Activated T-helper 17 cell treated with anti-CD3 and anti-CD28 coated beads, Interleukin-2, amount 50 U/mL, for 72 hours (primary cell): Measurements from ENCODE around the gene TCF15. TPM values are rescaled to one million over a fixed set of nuclear protein-coding genes. Genes with fewer than 3 reads are reported as not detected.

Experiments
- ATAC-seq: fragments of 150-1000 bp; cut with Tn5 transposase; replicated peaks from 2 replicates; pipeline ENCODE4 v1.10.0; 2021; ENCODE audit warnings: mild to moderate bottlenecking, moderate library complexity
- H3K27ac Mint-ChIP-seq: one replicate; pipeline ENCODE4 v1.8.0; 2022; ENCODE audit warnings: mixed read lengths
- H3K27me3 Mint-ChIP-seq: one replicate; pipeline ENCODE4 v1.8.0; 2022; ENCODE audit warnings: mixed read lengths
- H3K36me3 Mint-ChIP-seq: one replicate; pipeline ENCODE4 v1.8.0; 2022; ENCODE audit warnings: low read depth, mild to moderate bottlenecking, mixed read lengths
- H3K4me1 Mint-ChIP-seq: one replicate; pipeline ENCODE4 v1.8.0; 2022; ENCODE audit warnings: mixed read lengths
- H3K4me3 Mint-ChIP-seq: one replicate; pipeline ENCODE4 v1.8.0; 2022; ENCODE audit warnings: mild to moderate bottlenecking, mixed read lengths
- H3K9me3 Mint-ChIP-seq: one replicate; pipeline ENCODE4 v1.8.0; 2022; ENCODE audit warnings: mixed read lengths
- total RNA-seq, 2 donors: library from RNA; stranded (reverse); gene quantifications; one replicate each; pipeline ENCODE4 v1.2.3, GENCODE V29; 2022

TCF15 gene
- total RNA-seq, 2 donors from 2014 or later = not detected

DNA sequence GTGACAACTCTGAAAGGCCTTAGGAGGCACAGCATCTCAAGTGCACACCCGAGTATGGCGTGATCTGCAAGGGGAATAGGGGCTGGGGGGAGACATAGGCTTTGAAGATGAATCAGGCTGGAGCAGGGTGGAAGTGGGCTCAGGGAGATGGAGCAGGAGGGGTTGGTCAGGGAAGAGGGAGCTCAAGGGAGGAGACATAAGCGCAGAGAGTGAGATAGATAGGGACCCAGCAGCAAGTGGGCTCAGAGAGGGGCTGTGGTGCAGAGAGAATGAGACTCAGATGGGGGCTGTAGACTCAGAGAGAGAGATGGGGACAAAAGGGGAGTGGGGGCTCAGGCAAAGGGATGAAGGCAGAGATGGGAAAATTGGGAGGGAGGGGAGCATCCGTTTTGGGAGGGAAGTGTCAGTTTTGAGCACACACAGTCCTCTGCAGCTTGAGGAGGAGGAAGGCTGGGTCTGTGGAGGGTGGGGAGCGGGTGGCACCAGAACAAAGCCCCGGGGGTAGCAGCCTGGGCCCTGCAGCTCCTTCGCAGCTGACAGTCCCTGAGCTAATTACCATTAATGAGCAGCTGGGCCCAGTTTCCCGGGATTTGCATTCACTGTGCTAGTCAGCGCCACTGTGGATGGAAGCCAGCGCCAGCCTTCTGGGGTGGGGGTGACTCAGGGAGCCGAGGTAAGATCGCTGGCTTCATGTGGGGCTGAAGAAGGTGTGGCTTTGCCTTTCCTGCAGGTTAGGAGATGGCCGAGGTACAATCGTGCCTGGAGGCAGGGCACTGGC is 24.2 kb upstream of the TCF15 start:
- Mint-ChIP-seq H3K4me3 (no peak overlapping the region), H3K36me3 (no peaks in the 10 kb centered on the region), H3K4me1 (no peaks in the 10 kb centered on the region), H3K27me3 (peaks cover 33% of the 10 kb centered on the region), H3K9me3 (no peaks in the 10 kb centered on the region), H3K27ac (no peak overlapping the region)
- no peak for ATAC-seq

DNA sequence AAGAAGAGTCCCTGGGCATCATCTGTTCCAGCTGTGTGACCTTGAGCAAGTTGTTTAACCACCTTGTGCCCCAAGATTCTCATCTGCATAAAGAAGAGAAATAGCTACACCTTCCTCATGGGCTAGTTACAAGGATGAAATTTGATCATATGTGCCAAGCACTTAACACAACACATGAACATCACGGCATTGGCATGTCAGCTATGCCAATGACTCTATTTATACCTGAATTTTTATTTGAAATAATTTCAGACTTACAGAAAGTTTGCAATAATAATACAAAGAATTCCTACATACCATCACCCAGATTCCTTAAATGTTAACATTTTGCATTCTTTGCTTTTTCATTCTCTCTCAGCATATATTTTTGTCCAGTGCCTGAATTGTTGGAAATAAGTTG is 21.0 kb upstream of the TCF15 start:
- Mint-ChIP-seq H3K4me1 (no peaks in the 10 kb centered on the region), H3K4me3 (no peak overlapping the region), H3K9me3 (no peaks in the 10 kb centered on the region), H3K27ac (no peak overlapping the region), H3K27me3 (peaks cover 25% of the 10 kb centered on the region), H3K36me3 (no peaks in the 10 kb centered on the region)
- ATAC-seq = no peak

DNA sequence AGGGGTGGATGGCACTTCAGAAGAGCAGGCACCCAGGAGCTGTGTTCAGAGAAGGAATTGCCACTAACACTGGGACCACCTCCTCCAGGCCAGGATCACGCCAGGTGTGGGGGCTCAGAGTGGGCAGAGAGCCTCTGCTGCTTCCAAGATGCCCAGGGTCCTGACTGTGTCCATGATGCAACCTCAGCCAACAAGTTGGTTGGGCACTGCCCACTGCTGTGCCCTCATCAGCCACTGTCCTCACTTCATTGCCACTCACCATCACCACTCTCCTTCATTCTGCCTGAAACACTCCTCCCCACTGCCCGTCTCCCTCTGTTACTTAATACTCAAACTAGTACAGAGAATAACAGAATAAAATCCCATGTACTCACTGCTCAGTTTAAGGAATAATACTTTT is 16.5 kb upstream of the TCF15 start:
- Mint-ChIP-seq H3K4me1 (no peaks in the 10 kb centered on the region), H3K9me3 (no peaks in the 10 kb centered on the region), H3K27ac (no peak overlapping the region), H3K27me3 (peaks cover 26% of the 10 kb centered on the region), H3K4me3 (no peak overlapping the region), H3K36me3 (no peaks in the 10 kb centered on the region)
- no peak for ATAC-seq

DNA sequence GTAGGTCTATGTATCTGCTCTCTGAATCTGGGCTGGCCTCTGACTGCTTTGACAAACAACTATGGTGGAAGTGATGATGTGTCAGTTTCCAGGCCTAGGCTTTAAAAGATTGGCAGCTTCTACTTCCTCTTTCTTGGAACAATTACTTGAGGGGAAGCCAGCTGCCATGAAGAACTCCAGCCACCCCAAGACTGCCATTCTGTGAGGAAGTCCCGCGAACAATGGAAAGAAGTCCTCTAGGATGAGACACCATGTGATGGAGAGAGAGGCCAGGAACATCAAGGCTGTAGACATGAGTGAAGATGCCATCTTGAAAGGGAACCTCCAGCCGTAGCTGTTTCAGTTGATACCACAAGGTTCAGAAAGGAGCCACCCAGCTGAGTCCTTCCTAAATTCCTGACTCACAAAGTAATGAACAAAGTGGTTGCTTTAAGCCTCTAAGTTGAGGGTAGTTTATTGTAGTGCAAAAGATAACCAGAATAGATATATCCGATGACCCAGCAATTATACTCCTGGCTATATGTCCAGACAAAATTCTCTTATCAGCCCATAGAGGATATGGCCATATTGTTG is 15.3 kb upstream of the TCF15 start:
- no peaks in the 10 kb centered on the region for H3K4me1 Mint-ChIP-seq
- no peaks in the 10 kb centered on the region for H3K36me3 Mint-ChIP-seq
- H3K9me3 Mint-ChIP-seq = no peaks in the 10 kb centered on the region
- H3K4me3 Mint-ChIP-seq = no peak overlapping the region
- H3K27me3 Mint-ChIP-seq = peaks cover 28% of the 10 kb centered on the region
- no peak for ATAC-seq
- no peak overlapping the region for H3K27ac Mint-ChIP-seq

DNA sequence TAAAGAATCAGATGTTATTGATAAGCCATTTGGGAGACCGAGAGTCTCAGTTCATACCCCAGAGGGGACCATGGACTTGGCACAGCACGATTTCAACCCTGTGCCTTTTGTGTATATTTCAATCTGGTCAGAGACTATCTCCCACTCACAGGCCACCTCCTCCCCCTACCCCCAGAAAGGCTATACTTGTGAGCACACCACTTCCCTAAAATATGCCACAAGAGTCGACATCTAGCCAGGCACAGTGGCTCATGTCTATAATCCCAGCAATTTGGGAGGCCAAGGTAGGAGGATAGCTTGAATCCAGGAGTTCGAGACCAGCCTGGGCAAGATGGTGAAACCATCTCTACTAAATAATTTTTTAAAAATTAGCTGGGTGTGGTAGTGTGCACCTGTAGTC is 13.6 kb upstream of the TCF15 start:
- no peak for ATAC-seq
- no peaks in the 10 kb centered on the region for H3K9me3 Mint-ChIP-seq
- H3K4me3 Mint-ChIP-seq = no peak overlapping the region
- H3K36me3 Mint-ChIP-seq = no peaks in the 10 kb centered on the region
- peaks cover 28% of the 10 kb centered on the region for H3K27me3 Mint-ChIP-seq
- H3K4me1 Mint-ChIP-seq = no peaks in the 10 kb centered on the region
- no peak overlapping the region for H3K27ac Mint-ChIP-seq

DNA sequence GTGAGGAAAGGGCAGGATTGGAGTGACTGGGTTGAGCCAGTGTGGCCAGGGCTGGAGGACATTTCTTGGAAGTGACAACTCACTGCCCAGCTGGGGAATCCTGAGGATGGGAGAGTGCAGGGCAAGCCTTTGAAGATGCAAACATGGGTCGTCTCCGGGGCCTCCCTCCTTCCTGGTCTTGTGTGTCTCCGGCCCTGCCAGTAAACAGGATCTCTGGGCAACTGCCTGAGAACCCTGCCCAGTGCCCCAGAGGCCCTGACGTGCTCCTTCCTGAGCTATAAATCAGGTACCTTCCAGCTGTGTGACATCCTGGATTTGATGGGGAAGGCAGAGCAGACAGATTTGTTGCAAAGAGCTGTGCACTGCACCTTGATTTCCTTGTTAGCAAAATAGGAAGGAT is 12.9 kb upstream of the TCF15 start:
- Mint-ChIP-seq H3K27ac (no peak overlapping the region), H3K36me3 (no peaks in the 10 kb centered on the region), H3K27me3 (peaks cover 30% of the 10 kb centered on the region), H3K4me3 (no peak overlapping the region), H3K4me1 (no peaks in the 10 kb centered on the region), H3K9me3 (peaks cover 1% of the 10 kb centered on the region)
- no peak for ATAC-seq

DNA sequence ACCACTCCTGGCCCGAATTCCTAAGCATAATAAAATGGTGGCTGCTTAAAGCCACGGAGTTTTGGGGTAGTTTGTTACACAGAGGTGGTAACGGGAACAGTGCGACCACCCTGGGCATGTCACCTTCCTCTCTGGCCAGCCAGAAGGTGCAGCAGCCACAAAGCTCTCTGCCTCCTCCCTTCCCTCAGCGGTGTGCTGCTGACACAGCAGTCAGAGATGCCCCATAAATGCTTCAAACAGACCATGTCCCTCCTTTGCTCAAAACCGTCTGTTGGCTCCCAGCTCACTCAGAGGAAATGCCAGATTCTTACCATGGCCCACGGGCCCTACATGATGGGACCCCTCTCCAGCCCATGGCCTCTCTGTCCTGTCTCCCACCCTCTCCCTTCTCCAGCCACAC is 12.1 kb upstream of the TCF15 start:
- no peak overlapping the region for H3K4me3 Mint-ChIP-seq
- no peak overlapping the region for H3K27ac Mint-ChIP-seq
- no peak for ATAC-seq
- peaks cover 8% of the 10 kb centered on the region for H3K9me3 Mint-ChIP-seq
- H3K36me3 Mint-ChIP-seq = no peaks in the 10 kb centered on the region
- peaks cover 38% of the 10 kb centered on the region for H3K27me3 Mint-ChIP-seq
- no peaks in the 10 kb centered on the region for H3K4me1 Mint-ChIP-seq

DNA sequence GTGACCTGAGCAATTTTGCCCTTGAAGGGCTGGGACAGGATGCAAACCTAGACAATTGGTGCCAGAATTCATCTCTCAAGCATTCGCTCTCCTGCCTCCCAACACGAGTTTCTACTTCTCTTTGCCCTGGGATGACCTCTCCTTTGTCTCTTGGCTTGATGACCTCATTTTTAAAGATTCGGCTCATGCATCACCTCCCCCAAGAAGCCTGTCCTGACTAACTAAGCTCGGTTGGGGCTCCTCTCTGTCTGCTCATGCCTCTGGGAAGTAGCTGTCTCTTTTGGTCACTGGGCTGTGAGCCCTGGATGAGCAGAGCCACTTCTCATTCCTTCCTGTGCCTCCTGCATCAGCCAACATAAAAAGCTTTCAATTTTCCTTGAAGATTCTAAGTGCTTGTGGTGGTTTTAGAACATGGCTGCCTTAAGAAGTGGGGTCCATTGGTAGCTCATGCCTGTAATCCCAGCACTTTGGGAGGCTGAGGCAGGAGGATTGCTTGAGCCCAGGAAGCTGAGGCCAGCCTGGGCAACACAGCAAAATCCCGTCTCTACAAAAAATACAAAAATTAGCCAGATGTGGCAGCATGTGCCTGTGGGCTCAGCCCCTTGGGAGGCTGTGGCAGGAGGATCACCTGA is 11.1 kb upstream of the TCF15 start:
- Mint-ChIP-seq H3K4me3 (no peak overlapping the region), H3K9me3 (peaks cover 8% of the 10 kb centered on the region), H3K27ac (no peak overlapping the region), H3K36me3 (no peaks in the 10 kb centered on the region), H3K27me3 (peaks cover 38% of the 10 kb centered on the region), H3K4me1 (no peaks in the 10 kb centered on the region)
- no peak for ATAC-seq

DNA sequence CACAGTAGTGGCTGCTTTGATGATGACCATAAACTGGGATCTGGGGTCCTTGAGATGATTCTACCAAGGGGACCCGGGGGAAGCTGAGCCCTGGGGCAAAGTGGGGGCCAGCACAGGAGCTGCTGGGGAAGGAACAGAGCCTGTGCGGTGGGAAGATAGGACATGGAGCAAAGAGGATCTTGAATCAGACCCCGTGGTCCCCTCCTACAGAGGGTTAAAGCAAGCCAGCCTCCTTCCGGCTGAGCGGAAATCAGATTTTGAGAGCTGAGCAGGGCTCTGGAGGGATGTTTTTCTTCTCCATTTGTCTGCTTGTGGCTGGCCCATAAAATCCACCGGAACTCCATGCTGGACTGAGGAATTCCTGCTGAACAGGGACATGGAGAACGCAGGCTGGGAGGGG is 10.1 kb upstream of the TCF15 start:
- Mint-ChIP-seq H3K36me3 (no peaks in the 10 kb centered on the region), H3K9me3 (peaks cover 8% of the 10 kb centered on the region), H3K4me3 (no peak overlapping the region), H3K27ac (no peak overlapping the region), H3K4me1 (no peaks in the 10 kb centered on the region), H3K27me3 (peaks cover 36% of the 10 kb centered on the region)
- ATAC-seq = no peak

DNA sequence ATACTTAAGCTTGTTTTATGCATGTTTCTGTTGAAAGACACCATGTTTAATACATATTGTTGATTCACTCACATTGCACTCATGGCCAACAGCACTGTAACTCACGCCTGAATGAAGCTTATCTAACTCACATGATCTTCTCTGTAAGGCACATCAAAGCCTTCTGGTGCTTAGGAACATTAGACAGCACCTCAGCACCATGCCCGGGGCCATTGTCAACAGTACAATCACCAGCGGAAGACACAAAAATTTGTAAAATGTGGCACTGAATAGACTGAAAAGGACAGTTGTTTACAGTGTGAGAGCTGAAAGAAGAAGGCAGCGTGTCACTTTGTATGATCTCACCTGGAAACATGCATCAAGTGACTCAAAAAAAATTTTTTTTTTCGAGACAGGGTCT is 8.9 kb upstream of the TCF15 start:
- peaks cover 35% of the 10 kb centered on the region for H3K27me3 Mint-ChIP-seq
- ATAC-seq = no peak

DNA sequence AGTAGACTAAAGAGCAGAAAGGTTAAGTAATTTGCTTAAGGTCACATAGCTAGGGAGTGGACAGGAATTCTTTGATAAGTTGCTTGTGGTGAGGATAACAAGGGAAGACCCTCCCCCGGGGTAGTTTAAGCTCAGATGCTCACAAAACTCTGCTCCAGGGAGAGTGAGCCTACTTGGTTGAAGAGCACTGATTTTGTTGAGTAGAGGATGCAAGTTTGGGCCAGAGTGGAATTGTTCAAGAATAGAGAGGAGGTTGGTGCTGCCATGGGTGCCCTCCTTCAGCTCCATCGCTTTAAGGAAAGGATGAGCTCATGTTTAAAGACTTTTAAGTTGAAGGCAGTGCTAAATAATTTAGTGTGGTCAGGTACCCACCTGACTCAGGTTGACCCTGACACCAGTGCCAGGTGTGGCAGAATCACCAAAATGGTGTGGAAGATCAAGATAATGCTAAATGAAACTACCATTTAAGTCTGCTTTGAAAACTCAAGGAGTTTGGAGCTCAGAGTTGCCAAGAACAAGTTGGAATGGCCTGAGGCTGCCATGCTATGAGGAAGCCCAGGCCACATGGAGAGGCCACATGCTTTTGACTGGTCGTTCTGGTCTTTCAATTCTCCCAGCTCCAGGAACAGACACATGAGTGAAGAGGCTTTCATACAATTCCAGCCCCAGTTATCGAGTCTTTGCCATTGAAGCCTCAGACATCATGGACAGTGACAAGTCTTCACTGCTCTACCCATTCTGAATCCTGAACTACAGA is 8.0 kb upstream of the TCF15 start:
- H3K4me3 Mint-ChIP-seq = no peak overlapping the region
- H3K36me3 Mint-ChIP-seq = no peaks in the 10 kb centered on the region
- ATAC-seq = no peak
- H3K27me3 Mint-ChIP-seq = peaks cover 42% of the 10 kb centered on the region
- H3K4me1 Mint-ChIP-seq = no peaks in the 10 kb centered on the region
- H3K27ac Mint-ChIP-seq = no peak overlapping the region
- peaks cover 8% of the 10 kb centered on the region for H3K9me3 Mint-ChIP-seq

More for the DNA sequence above, 8.9 kb upstream of the TCF15 start:
- no peak overlapping the region for H3K27ac Mint-ChIP-seq
- no peaks in the 10 kb centered on the region for H3K4me1 Mint-ChIP-seq
- no peaks in the 10 kb centered on the region for H3K36me3 Mint-ChIP-seq
- peaks cover 8% of the 10 kb centered on the region for H3K9me3 Mint-ChIP-seq
- no peak overlapping the region for H3K4me3 Mint-ChIP-seq

DNA sequence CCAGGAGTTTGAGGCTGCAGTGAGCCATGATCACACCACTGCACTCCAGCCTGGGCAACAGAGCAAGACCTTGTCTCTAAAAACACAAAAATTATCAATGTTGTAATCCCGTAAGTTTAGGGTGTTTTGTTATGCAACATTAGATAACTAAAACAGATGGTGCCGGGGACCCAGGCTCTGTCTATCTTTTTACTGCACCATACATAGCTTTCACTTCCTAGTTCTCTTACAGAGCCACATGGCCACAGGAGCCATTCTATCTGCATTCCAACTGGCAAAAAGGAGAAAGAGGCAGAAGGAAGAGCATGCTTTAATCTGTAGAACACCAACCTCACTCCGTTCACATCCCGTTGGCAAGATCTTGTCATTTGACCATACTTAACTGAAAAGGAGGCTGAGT is 5.4 kb upstream of the TCF15 start:
- peaks cover 47% of the 10 kb centered on the region for H3K27me3 Mint-ChIP-seq
- no peak overlapping the region for H3K27ac Mint-ChIP-seq
- H3K4me1 Mint-ChIP-seq = no peaks in the 10 kb centered on the region
- H3K4me3 Mint-ChIP-seq = no peak overlapping the region
- ATAC-seq = no peak
- no peaks in the 10 kb centered on the region for H3K36me3 Mint-ChIP-seq
- peaks cover 8% of the 10 kb centered on the region for H3K9me3 Mint-ChIP-seq

DNA sequence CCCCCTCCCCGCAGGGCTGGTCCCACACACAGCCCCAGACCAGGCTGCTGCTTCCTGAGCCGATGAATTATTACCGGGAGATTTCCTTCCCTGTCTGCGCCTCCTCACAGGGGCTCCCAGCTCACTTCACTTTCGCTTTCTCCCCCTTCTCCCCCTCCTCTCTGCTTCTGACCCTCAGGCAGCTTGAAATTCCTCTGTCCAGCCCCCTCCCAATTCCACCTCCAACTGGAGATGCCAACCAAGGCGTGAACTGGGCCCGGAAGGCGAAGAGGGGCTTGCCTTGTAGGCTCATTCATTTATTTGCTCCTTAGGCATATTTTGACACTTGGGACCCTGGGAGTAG is 1.7 kb upstream of the TCF15 start:
- no peak for ATAC-seq
- H3K4me1 Mint-ChIP-seq = no peaks in the 10 kb centered on the region
- peaks cover 43% of the 10 kb centered on the region for H3K27me3 Mint-ChIP-seq
- H3K4me3 Mint-ChIP-seq = no peak overlapping the region
- no peaks in the 10 kb centered on the region for H3K9me3 Mint-ChIP-seq
- H3K27ac Mint-ChIP-seq = no peak overlapping the region
- no peaks in the 10 kb centered on the region for H3K36me3 Mint-ChIP-seq

DNA sequence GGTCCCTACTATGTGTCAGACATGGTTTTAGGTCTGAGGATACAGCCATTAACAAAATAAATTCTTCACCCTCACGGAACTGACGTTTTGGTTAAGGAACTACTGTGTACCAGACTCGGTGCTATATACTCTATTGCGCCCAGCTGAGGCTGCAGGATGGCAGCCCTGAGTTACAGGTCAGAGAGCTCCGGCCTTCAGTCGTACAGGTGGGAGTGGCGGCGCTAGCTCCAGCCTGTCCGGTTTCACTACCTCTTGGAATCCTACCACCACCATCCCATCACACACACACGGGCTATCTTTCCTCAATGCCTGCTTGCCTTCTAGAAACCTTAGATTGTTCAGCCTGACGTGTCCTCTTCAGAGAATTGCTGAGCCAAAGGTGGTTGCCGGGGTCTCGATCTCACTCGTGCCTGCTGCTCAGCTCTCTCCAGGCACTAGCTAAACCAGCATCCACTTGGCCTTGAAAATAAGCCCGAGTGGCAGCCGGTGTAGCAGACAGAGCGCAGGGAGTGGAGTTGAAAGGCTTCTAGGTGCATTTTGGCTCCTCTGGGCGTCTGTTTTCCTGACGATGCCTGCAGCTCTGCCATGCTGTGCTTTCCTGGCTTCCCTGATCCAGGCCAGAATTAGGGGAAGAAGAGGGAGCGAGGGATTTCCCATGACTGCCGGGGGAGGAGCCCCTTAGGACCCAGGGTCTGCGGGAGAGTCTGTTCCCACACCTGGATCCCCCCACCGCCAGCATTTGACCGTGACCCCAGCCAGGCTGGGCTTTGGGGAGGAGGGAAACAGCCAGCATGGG is 1.1 kb upstream of the TCF15 start:
- no peak overlapping the region for H3K27ac Mint-ChIP-seq
- no peaks in the 10 kb centered on the region for H3K9me3 Mint-ChIP-seq
- peaks cover 43% of the 10 kb centered on the region for H3K27me3 Mint-ChIP-seq
- no peaks in the 10 kb centered on the region for H3K36me3 Mint-ChIP-seq
- H3K4me1 Mint-ChIP-seq = no peaks in the 10 kb centered on the region
- no peak for ATAC-seq
- H3K4me3 Mint-ChIP-seq = no peak overlapping the region
